Measurements from ENCODE around the gene KCNJ9.

GRCh38 chr1:160070243-160071163 lies 10.8 kb upstream of the KCNJ9 start:
- TF ChIP-seq, protein P1, sequence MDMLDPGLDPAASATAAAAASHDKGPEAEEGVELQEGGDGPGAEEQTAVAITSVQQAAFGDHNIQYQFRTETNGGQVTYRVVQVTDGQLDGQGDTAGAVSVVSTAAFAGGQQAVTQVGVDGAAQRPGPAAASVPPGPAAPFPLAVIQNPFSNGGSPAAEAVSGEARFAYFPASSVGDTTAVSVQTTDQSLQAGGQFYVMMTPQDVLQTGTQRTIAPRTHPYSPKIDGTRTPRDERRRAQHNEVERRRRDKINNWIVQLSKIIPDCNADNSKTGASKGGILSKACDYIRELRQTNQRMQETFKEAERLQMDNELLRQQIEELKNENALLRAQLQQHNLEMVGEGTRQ (IDR thresholded peaks at IDR 0.05; ENCODE audit: low read depth, low read length), result no peak
- TF ChIP-seq, protein P1 (CRISPR knock-in tag; IDR thresholded peaks at IDR 0.05; ENCODE audit: borderline replicate concordance), result no peak
- TF ChIP-seq, protein P2, sequence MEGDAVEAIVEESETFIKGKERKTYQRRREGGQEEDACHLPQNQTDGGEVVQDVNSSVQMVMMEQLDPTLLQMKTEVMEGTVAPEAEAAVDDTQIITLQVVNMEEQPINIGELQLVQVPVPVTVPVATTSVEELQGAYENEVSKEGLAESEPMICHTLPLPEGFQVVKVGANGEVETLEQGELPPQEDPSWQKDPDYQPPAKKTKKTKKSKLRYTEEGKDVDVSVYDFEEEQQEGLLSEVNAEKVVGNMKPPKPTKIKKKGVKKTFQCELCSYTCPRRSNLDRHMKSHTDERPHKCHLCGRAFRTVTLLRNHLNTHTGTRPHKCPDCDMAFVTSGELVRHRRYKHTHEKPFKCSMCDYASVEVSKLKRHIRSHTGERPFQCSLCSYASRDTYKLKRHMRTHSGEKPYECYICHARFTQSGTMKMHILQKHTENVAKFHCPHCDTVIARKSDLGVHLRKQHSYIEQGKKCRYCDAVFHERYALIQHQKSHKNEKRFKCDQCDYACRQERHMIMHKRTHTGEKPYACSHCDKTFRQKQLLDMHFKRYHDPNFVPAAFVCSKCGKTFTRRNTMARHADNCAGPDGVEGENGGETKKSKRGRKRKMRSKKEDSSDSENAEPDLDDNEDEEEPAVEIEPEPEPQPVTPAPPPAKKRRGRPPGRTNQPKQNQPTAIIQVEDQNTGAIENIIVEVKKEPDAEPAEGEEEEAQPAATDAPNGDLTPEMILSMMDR (CRISPR knock-in tag; IDR thresholded peaks at IDR 0.05), result no peak
- TF ChIP-seq HNRNPK (IDR thresholded peaks at IDR 0.05; ENCODE audit: low read depth, low read length, poor library complexity, severe bottlenecking), result no peak
- peak in 1 of 2 experiments; percentile 46; a peak in 1 of 4 replicates for TF ChIP-seq POLR2A (IDR thresholded peaks at IDR 0.05; ENCODE audit: insufficient read depth in 1 of 2, low read depth in 2 of 2, low read length in 2 of 2)
- TF ChIP-seq TCF7 (IDR thresholded peaks at IDR 0.05; ENCODE audit: low read depth), result no peak
